Fibroblast of the aortic adventitia (primary cell): ENCODE data around the gene TENT5D. TPM values are rescaled to one million over a fixed set of nuclear protein-coding genes. Genes with fewer than 3 reads are reported as not detected.
"Not testable (repeated sequence)": the region's sequence is repeated elsewhere in the genome, so short reads cannot be mapped to it uniquely, and the experiment has no call there.

Experiments used
- DNase-seq: peaks from one replicate; pipeline ENCODE4 v3.0.0-alpha.2; 2010; ENCODE audit warnings: low read depth
- H3K4me3 ChIP-seq: 2 replicates; pipeline ENCODE4 v1.5.1; 2011; ENCODE audit warnings: low read depth, mild to moderate bottlenecking, control low read depth, low read length, moderate library complexity
- total RNA-seq: library from RNA; depleted of rRNA; stranded (reverse); fragments of >200 nt; gene quantifications from 2 replicates; pipeline ENCODE4 v1.2.3, GENCODE V29; 2012; ENCODE audit warnings: low replicate concordance
- TF ChIP-seq, protein P1 (sequence below): IDR thresholded peaks from 2 replicates; pipeline ENCODE4 v1.5.1; 2011; ENCODE audit warnings: mild to moderate bottlenecking, low read length, control low read depth, inconsistent platforms; ENCODE audit not compliant: insufficient read depth

TENT5D gene
- total RNA-seq, 1 donor, result 0.09 TPM

DNA sequence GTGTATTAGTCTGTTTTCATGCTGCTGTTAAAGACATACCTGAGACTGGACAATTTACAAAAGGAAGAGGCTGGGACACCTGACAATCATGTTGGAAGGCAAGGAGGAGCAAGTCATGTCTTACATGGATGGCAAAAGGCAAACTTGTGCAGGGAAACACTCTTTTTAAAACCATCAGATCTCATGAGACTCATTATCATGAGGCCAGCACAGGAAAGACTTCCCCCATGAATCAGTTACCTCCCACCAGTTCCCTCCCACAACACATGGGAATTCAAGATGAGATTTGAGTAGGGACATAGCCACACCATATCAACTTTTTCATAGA is 11.2 kb downstream of the TENT5D start:
- TF ChIP-seq, protein P1, sequence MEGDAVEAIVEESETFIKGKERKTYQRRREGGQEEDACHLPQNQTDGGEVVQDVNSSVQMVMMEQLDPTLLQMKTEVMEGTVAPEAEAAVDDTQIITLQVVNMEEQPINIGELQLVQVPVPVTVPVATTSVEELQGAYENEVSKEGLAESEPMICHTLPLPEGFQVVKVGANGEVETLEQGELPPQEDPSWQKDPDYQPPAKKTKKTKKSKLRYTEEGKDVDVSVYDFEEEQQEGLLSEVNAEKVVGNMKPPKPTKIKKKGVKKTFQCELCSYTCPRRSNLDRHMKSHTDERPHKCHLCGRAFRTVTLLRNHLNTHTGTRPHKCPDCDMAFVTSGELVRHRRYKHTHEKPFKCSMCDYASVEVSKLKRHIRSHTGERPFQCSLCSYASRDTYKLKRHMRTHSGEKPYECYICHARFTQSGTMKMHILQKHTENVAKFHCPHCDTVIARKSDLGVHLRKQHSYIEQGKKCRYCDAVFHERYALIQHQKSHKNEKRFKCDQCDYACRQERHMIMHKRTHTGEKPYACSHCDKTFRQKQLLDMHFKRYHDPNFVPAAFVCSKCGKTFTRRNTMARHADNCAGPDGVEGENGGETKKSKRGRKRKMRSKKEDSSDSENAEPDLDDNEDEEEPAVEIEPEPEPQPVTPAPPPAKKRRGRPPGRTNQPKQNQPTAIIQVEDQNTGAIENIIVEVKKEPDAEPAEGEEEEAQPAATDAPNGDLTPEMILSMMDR, result no peak
- no peak overlapping the region for H3K4me3 ChIP-seq
- peak; percentile 4 for DNase-seq

DNA sequence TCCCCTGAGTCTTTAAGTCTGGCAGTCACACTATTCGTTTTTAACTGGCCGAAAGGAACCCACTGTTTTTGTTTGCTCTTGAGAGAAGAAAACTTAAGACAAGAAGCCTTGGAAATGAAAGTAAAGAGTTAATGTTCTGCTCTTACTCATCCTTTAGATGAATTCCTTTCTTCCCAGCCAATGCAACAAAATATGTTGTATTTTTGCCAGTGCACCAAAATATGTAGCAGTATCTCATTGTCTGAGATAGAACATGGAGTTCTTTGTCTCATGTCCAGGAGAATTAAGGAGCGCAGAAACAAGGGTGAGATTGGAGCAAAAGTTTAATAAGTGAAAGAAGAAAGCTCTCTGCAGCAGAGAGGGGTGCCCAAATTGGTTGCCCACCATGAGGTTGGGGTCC is 12.2 kb downstream of the TENT5D start:
- TF ChIP-seq, protein P1, result no peak
- H3K4me3 ChIP-seq, result no peak overlapping the region
- DNase-seq, result peak; percentile 72

DNA sequence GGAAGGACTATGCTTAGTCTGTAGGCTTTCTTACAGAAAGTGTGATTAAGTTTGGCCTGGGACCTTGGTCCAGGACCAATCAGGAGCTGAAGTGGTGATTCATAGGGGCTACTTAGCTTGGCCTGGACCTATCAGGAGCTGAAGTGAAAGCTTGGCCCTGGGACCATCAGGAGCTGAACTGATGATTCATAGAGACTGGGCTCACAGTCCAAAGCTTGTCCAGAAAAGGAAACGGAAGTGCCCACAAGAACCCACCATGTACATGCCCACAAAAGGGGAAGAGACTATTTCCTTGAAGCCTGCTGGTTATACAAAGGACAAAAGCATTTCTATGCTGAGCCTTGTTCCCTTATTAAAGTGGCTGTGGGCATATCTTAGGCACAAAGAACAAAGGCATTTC is 12.6 kb downstream of the TENT5D start:
- DNase-seq, result peak; percentile 85
- H3K4me3 ChIP-seq, result no peak overlapping the region
- TF ChIP-seq, protein P1, result no peak

- not testable (repeated sequence) for H3K4me3 ChIP-seq, DNase-seq
These were observed 47.9 kb downstream of the TENT5D start for GRCh38 chrX:80468166-80468565.

DNA sequence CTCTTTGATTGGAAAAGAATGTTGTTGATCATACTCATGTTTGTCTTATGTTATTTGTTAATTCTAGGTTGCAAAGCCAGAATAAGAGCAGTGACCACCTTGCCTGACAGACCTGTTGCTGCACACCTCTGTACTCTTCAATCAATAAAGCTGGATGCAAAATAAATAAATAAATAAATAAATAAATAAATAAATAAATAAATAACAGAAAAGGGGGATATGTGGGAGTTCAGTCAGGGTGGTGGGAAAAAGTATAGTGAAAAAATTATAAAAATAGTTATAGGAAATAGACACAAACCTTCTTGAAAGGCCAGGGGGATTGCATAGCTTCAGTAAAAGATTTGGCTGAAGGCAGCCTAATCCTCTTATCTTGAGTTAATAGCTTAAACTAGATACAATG is 51.3 kb downstream of the TENT5D start:
- no peak for DNase-seq
- no peak overlapping the region for H3K4me3 ChIP-seq
- TF ChIP-seq, protein P1, result no peak

GRCh38 chrX:80485543-80485942 is 65.3 kb downstream of the TENT5D start:
- TF ChIP-seq, protein P1, result no peak
- DNase-seq, result no peak
- no peak overlapping the region for H3K4me3 ChIP-seq

- no peak overlapping the region for H3K4me3 ChIP-seq
- DNase-seq, result no peak
- TF ChIP-seq, protein P1, result no peak
These were observed 66.1 kb downstream of the TENT5D start for GRCh38 chrX:80486299-80486698.

- TF ChIP-seq, protein P1, result no peak
- no peak overlapping the region for H3K4me3 ChIP-seq
- DNase-seq, result no peak
These were observed 68.9 kb downstream of the TENT5D start for GRCh38 chrX:80489166-80489565.
